PC-9 (cell line): ENCODE measurements around the gene HSPBP1.

Source experiments
- EZH2 ChIP-seq: fragments of 200-600 bp; sonication (generic); IDR thresholded peaks from 2 replicates; pipeline ENCODE4 v1.8.0; 2017; ENCODE audit warnings: antibody characterized with exemption, low read depth
- TF ChIP-seq, protein P1 (sequence below): fragments of 200-600 bp; sonication (generic); conservative IDR thresholded peaks from 2 replicates; pipeline ENCODE4 v1.6.1; 2017; ENCODE audit warnings: mixed run types, antibody characterized with exemption, mild to moderate bottlenecking, moderate library complexity

DNA sequence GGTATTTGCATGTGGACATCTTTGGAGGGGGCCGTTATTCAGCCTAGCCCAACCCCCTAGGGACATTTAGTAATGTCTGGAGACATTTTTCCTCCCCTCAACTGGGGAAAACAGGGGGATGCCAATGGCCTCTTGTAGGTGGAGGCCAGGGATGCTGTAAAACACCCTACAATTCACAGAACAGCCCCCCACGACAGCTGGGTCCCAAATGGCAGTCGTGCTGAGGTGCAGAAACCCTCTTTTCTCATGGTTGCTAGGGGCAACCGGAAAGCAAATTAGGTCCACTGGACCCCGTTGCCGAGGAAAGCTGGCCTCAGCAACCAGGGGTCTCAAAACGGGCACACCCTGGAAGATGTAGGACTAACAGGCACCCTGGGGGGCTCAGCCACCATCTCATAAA lies 30.6 kb upstream of the HSPBP1 start:
- TF ChIP-seq, protein P1, sequence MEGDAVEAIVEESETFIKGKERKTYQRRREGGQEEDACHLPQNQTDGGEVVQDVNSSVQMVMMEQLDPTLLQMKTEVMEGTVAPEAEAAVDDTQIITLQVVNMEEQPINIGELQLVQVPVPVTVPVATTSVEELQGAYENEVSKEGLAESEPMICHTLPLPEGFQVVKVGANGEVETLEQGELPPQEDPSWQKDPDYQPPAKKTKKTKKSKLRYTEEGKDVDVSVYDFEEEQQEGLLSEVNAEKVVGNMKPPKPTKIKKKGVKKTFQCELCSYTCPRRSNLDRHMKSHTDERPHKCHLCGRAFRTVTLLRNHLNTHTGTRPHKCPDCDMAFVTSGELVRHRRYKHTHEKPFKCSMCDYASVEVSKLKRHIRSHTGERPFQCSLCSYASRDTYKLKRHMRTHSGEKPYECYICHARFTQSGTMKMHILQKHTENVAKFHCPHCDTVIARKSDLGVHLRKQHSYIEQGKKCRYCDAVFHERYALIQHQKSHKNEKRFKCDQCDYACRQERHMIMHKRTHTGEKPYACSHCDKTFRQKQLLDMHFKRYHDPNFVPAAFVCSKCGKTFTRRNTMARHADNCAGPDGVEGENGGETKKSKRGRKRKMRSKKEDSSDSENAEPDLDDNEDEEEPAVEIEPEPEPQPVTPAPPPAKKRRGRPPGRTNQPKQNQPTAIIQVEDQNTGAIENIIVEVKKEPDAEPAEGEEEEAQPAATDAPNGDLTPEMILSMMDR, result no peak
- TF ChIP-seq EZH2, result no peak
